GM21367 (cell line): ENCODE measurements around the gene CMTM2.
"Not testable (repeated sequence)": the region's sequence is repeated elsewhere in the genome, so short reads cannot be mapped to it uniquely, and the experiment has no call there.

Source experiments
- ATAC-seq: cut with Tn5 transposase; IDR thresholded peaks from one replicate; pipeline ENCODE4 v1.9.1; 2021; ENCODE audit not compliant: unreplicated experiment

The CMTM2 gene

DNA sequence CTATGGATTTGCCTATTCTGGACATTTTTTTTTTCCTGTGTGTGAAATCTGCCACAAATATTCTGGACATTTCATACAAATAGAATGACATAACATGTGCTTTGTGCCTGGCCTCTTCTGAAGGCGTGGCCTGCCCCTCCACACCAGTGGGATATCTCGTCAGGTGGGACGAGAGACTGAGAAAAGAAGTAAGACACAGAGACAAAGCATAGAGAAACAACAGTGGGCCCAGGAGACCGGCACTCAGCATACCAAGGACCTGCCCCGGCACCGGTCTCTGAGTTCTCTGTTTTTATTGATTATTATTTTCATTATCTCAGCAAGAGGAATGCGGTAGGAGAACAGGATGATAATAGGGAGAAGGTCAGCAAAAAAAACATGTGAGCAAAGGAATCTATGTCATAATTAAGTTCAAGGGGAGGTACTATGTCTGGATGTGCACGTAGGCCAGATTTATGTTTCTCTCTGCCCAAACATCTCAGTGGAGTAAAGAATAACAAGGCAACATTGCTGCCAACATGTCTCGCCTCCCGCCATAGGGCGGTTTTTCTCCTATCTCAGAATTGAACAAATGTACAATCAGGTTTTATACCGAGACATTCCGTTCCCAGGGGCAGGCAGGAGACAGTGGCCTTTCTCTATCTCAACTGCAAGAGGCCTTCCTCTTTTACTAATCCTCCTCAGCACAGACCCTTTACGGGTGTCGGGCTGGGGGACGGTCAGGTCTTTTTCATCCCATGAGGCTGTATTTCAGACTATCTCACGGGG is 48.5 kb downstream of the CMTM2 start:
- not testable (repeated sequence) for ATAC-seq

DNA sequence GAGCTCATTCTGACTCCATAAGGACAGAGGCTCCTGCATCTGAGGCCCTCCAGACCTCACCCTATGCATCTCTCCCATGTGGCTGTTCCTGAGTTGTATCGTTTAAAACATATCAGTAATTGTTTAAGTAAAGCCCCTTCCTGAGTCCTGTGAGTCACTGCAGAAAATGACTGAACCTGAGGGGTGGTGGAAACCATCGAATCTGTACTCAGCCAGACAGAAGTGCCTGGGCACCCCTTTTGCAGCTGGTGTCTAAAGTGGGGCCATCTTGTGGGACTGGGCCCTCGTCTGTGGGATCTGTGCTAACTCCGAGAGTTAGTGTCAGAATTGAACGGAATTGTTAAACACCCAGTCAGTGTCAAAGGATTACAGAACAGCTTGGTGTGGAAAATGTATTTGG is 50.6 kb downstream of the CMTM2 start:
- ATAC-seq: no peak

DNA sequence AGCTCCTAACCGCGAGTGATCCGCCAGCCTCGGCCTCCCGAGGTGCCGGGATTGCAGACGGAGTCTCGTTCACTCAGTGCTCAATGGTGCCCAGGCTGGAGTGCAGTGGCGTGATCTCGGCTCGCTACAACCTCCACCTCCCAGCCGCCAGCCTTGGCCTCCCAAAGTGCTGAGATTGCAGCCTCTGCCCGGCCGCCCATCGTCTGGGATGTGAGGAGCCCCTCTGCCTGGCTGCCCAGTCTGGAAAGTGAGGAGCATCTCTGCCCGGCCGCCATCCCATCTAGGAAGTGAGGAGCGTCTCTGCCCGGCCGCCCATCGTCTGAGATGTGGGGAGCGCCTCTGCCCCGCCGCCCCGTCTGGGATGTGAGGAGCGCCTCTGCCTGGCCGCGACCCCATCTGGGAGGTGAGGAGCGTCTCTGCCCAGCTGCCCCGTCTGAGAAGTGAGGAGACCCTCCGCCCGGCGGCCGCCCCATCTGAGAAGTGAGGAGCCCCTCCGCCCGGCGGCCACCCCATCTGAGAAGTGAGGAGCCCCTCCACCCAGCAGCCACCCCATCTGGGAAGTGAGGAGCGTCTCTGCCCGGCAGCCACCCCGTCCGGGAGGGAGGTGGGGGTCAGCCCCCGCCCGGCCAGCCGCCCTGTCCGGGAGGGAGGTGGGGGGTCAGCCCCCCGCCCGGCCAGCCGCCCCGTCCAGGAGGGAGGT is 51.4 kb downstream of the CMTM2 start:
- ATAC-seq: not testable (repeated sequence)

DNA sequence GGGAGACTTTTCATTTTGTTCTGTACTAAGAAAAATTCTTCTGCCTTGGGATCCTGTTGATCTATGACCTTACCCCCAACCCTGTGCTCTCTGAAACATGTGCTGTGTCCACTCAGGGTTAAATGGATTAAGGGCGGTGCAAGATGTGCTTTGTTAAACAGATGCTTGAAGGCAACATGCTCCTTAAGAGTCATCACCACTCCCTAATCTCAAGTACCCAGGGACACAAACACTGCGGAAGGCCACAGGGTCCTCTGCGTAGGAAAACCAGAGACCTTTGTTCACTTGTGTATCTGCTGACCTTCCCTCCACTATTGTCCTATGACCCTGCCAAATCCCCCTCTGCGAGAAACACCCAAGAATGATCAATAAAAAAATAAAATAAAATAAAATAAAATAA is 52.3 kb downstream of the CMTM2 start:
- ATAC-seq: not testable (repeated sequence)

DNA sequence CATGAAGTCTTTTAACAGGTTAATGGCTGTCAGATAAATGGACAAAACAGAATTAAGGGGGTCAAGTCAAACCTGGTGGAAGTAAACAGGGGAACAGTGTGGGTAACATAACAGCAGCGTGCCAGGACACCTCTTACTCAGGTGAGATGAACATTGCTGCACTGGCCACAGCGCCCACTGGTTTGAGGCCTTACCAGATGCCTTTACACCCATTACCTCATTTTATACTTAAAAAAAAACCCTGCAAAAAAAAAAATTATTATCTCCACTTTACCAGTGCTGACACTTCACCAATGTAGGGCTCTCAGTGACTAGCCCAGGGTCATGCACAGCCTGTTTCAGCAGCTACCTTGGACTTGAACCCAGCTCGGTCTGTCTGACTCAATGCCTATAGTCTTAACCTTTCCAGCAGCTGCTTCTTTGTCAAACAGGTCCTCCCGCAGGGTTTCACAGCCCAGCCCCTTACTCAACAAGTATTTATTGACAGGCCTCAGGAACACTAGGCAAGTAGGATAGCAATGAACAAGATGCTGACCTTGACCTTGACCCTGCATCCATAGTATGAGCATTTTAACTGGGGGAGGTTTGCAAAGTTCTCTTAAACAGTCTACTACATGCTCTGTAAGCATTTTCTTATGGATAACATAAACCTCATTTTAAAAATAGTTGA is 55.4 kb downstream of the CMTM2 start:
- no peak for ATAC-seq

DNA sequence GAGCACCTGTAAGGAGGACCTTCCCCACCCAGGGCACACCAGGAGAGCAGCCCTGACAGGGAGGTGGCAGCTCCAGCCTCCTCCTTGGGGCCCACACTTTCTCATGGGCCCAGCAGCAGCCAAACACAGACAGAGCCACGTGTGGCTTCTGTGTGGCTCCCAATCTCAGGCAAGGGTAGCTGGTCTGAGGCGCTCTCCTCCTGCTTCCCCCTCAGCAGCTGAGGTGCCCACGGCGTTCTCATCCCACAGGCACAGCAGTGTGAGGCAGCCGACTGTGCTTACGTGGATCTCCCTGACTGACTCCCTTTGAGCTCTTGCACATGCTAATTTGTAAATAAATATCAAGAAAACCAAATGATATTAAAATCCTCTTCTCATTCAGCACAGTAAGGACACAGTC is 56.1 kb downstream of the CMTM2 start:
- no peak for ATAC-seq

DNA sequence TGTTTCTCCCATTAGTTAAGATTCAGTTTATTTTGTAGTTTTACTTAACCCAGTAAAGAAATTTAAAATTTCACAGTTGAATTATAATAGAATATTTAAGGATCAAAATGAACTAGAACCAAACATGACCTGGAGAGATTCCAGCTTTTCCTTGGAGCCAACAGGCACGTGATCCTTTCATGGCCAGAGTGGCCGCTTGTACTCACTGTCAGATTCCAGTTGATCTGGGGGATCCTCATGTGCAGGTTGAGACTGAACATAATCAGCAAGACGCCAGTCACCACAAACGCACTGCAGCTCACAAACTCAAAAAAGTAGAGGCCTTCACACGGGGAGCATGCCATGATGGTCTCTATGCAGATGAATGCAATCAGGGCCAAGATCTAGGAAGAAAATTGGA is 56.9 kb downstream of the CMTM2 start:
- ATAC-seq: no peak

DNA sequence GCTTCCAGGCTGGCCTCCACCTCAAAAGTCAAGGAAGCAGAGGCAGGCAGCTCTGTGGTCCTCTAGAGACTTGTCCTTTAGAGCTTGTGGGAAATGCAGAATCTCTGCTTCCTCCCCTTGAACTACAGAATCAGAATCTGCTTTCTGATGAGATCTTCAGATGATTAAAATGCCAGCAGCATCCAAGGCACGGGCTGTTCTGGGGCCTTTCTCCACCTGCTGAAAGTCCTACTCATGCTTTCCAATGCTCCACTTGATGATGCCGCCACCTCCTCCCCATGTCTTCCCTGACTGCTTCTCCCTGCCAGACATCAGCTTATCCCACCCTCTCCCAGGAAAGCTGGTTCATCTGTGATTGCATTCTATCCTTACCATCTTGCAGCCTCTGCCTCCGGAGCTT is 58.5 kb downstream of the CMTM2 start:
- ATAC-seq: no peak
